Measurements from ENCODE around the gene ZNF236.
"Not testable (repeated sequence)": the region's sequence is repeated elsewhere in the genome, so short reads cannot be mapped to it uniquely, and the experiment has no call there.

Gene ZNF236

GRCh38 chr18:76822506-76823160 lies at the start of gene ZNF236:
ZNF236 (plus strand) TSS chr18:76822557; CDS start chr18:76822608, 51 bp downstream.
- Histone ChIP-seq H3K9me3 (ENCODE audit: control insufficient read depth, insufficient read depth, low read length) (no peaks in the 10 kb centered on the region), H3K27me3 (ENCODE audit: control insufficient read depth, insufficient read depth, low read length) (no peaks in the 10 kb centered on the region), H3K27ac (ENCODE audit: low read length) (no peak within 1 kb of the TSS), H3K4me3 (ENCODE audit: low read length) (peak within 1 kb of the TSS; percentile 100), H3K36me3 (ENCODE audit: control insufficient read depth, insufficient read depth, low read length) (no peaks in the 10 kb centered on the region), H3K4me1 (ENCODE audit: control insufficient read depth, insufficient read depth, low read length) (no peaks in the 10 kb centered on the region)
- no peak for DNase-seq (ENCODE audit: low read depth, low spot score)
- WGBS (ENCODE audit: insufficient coverage, insufficient read length): no CpG with 5 or more reads among the region's 113 CpGs

GRCh38 chr18:76772665-76773064 lies 49.7 kb upstream of the ZNF236 start:
- H3K4me1 ChIP-seq (ENCODE audit: control insufficient read depth, insufficient read depth, low read length): no peaks in the 10 kb centered on the region
- H3K9me3 ChIP-seq (ENCODE audit: control insufficient read depth, insufficient read depth, low read length): no peaks in the 10 kb centered on the region
- no CpG with 5 or more reads among the region's 8 CpGs for WGBS (ENCODE audit: insufficient coverage, insufficient read length)
- no peaks in the 10 kb centered on the region for H3K36me3 ChIP-seq (ENCODE audit: control insufficient read depth, insufficient read depth, low read length)
- no peak overlapping the region for H3K27ac ChIP-seq (ENCODE audit: low read length)
- DNase-seq (ENCODE audit: low read depth, low spot score): no peak
- H3K27me3 ChIP-seq (ENCODE audit: control insufficient read depth, insufficient read depth, low read length): no peaks in the 10 kb centered on the region
- no peak overlapping the region for H3K4me3 ChIP-seq (ENCODE audit: low read length)

GRCh38 chr18:76777036-76777435 lies 45.3 kb upstream of the ZNF236 start:
- not testable (repeated sequence) for H3K27ac ChIP-seq (ENCODE audit: low read length); H3K27me3 ChIP-seq (ENCODE audit: control insufficient read depth, insufficient read depth, low read length); H3K4me1 ChIP-seq (ENCODE audit: control insufficient read depth, insufficient read depth, low read length); DNase-seq (ENCODE audit: low read depth, low spot score); H3K9me3 ChIP-seq (ENCODE audit: control insufficient read depth, insufficient read depth, low read length); H3K4me3 ChIP-seq (ENCODE audit: low read length); H3K36me3 ChIP-seq (ENCODE audit: control insufficient read depth, insufficient read depth, low read length)
- no CpG with 5 or more reads among the region's 22 CpGs for WGBS (ENCODE audit: insufficient coverage, insufficient read length)

- no peaks in the 10 kb centered on the region for H3K27me3 ChIP-seq (ENCODE audit: control insufficient read depth, insufficient read depth, low read length)
- H3K4me1 ChIP-seq (ENCODE audit: control insufficient read depth, insufficient read depth, low read length): no peaks in the 10 kb centered on the region
- DNase-seq (ENCODE audit: low read depth, low spot score): no peak
- no peak overlapping the region for H3K27ac ChIP-seq (ENCODE audit: low read length)
- no peaks in the 10 kb centered on the region; the same call in 1 of the 2 replicates for H3K36me3 ChIP-seq (ENCODE audit: control insufficient read depth, insufficient read depth, low read length)
- WGBS (ENCODE audit: insufficient coverage, insufficient read length): no CpG with 5 or more reads among the region's 29 CpGs
- H3K9me3 ChIP-seq (ENCODE audit: control insufficient read depth, insufficient read depth, low read length): no peaks in the 10 kb centered on the region
- H3K4me3 ChIP-seq (ENCODE audit: low read length): no peak overlapping the region
These were observed 38.4 kb upstream of the ZNF236 start for GRCh38 chr18:76783786-76784484.

GRCh38 chr18:76785872-76786271 lies 36.5 kb upstream of the ZNF236 start:
- no peaks in the 10 kb centered on the region; the same call in 1 of the 2 replicates for H3K36me3 ChIP-seq (ENCODE audit: control insufficient read depth, insufficient read depth, low read length)
- no peak for DNase-seq (ENCODE audit: low read depth, low spot score)
- H3K9me3 ChIP-seq (ENCODE audit: control insufficient read depth, insufficient read depth, low read length): no peaks in the 10 kb centered on the region
- WGBS (ENCODE audit: insufficient coverage, insufficient read length): no CpG with 5 or more reads among the region's 6 CpGs
- H3K27ac ChIP-seq (ENCODE audit: low read length): no peak overlapping the region
- no peaks in the 10 kb centered on the region for H3K27me3 ChIP-seq (ENCODE audit: control insufficient read depth, insufficient read depth, low read length)
- H3K4me3 ChIP-seq (ENCODE audit: low read length): no peak overlapping the region
- no peaks in the 10 kb centered on the region for H3K4me1 ChIP-seq (ENCODE audit: control insufficient read depth, insufficient read depth, low read length)

GRCh38 chr18:76788571-76789317 lies 33.6 kb upstream of the ZNF236 start:
- Histone ChIP-seq H3K4me1 (ENCODE audit: control insufficient read depth, insufficient read depth, low read length) (no peaks in the 10 kb centered on the region), H3K9me3 (ENCODE audit: control insufficient read depth, insufficient read depth, low read length) (no peaks in the 10 kb centered on the region), H3K4me3 (ENCODE audit: low read length) (no peak overlapping the region), H3K27ac (ENCODE audit: low read length) (no peak overlapping the region), H3K27me3 (ENCODE audit: control insufficient read depth, insufficient read depth, low read length) (no peaks in the 10 kb centered on the region), H3K36me3 (ENCODE audit: control insufficient read depth, insufficient read depth, low read length) (no peaks in the 10 kb centered on the region; the same call in 1 of the 2 replicates)
- no CpG with 5 or more reads among the region's 36 CpGs for WGBS (ENCODE audit: insufficient coverage, insufficient read length)
- no peak for DNase-seq (ENCODE audit: low read depth, low spot score)

- H3K27me3 ChIP-seq (ENCODE audit: control insufficient read depth, insufficient read depth, low read length): no peaks in the 10 kb centered on the region
- no peaks in the 10 kb centered on the region; the same call in 1 of the 2 replicates for H3K36me3 ChIP-seq (ENCODE audit: control insufficient read depth, insufficient read depth, low read length)
- H3K27ac ChIP-seq (ENCODE audit: low read length): no peak overlapping the region
- no peaks in the 10 kb centered on the region for H3K4me1 ChIP-seq (ENCODE audit: control insufficient read depth, insufficient read depth, low read length)
- no peak overlapping the region for H3K4me3 ChIP-seq (ENCODE audit: low read length)
- WGBS (ENCODE audit: insufficient coverage, insufficient read length): no CpG with 5 or more reads among the region's 12 CpGs
- H3K9me3 ChIP-seq (ENCODE audit: control insufficient read depth, insufficient read depth, low read length): no peaks in the 10 kb centered on the region
- no peak for DNase-seq (ENCODE audit: low read depth, low spot score)
These were observed 31.3 kb upstream of the ZNF236 start for GRCh38 chr18:76791106-76791505.

GRCh38 chr18:76791642-76792041 lies 30.7 kb upstream of the ZNF236 start:
- no peak overlapping the region for H3K27ac ChIP-seq (ENCODE audit: low read length)
- no peaks in the 10 kb centered on the region for H3K9me3 ChIP-seq (ENCODE audit: control insufficient read depth, insufficient read depth, low read length)
- no peaks in the 10 kb centered on the region; the same call in 1 of the 2 replicates for H3K36me3 ChIP-seq (ENCODE audit: control insufficient read depth, insufficient read depth, low read length)
- no peak overlapping the region for H3K4me3 ChIP-seq (ENCODE audit: low read length)
- no peaks in the 10 kb centered on the region for H3K27me3 ChIP-seq (ENCODE audit: control insufficient read depth, insufficient read depth, low read length)
- no CpG with 5 or more reads among the region's 5 CpGs for WGBS (ENCODE audit: insufficient coverage, insufficient read length)
- DNase-seq (ENCODE audit: low read depth, low spot score): no peak
- no peaks in the 10 kb centered on the region for H3K4me1 ChIP-seq (ENCODE audit: control insufficient read depth, insufficient read depth, low read length)

- H3K27ac ChIP-seq (ENCODE audit: low read length): no peak overlapping the region
- no peaks in the 10 kb centered on the region for H3K4me1 ChIP-seq (ENCODE audit: control insufficient read depth, insufficient read depth, low read length)
- no peak for DNase-seq (ENCODE audit: low read depth, low spot score)
- no peaks in the 10 kb centered on the region for H3K27me3 ChIP-seq (ENCODE audit: control insufficient read depth, insufficient read depth, low read length)
- H3K4me3 ChIP-seq (ENCODE audit: low read length): no peak overlapping the region
- H3K9me3 ChIP-seq (ENCODE audit: control insufficient read depth, insufficient read depth, low read length): no peaks in the 10 kb centered on the region
- no CpG with 5 or more reads among the region's 4 CpGs for WGBS (ENCODE audit: insufficient coverage, insufficient read length)
- H3K36me3 ChIP-seq (ENCODE audit: control insufficient read depth, insufficient read depth, low read length): no peaks in the 10 kb centered on the region
These were observed 28.0 kb upstream of the ZNF236 start for GRCh38 chr18:76794326-76794725.

Data from iPS DF 6.9 (cell line).